ENCODE data around the gene IDNK.

IDNK gene

GRCh38 chr9:83681490-83681889 lies 58.5 kb downstream of the IDNK start:
- TF ChIP-seq CTCF (conservative IDR thresholded peaks at IDR 0.05; ENCODE audit: low read depth, low read length): no peak
- no peak overlapping the region for H3K4me3 ChIP-seq (ENCODE audit: low read depth, low read length)
- DNase-seq (ENCODE audit: low read depth): no peak

GRCh38 chr9:83688921-83689320 lies 66.0 kb downstream of the IDNK start:
- DNase-seq (ENCODE audit: low read depth): no peak
- TF ChIP-seq CTCF (conservative IDR thresholded peaks at IDR 0.05; ENCODE audit: low read depth, low read length): no peak
- H3K4me3 ChIP-seq (ENCODE audit: low read depth, low read length): no peak overlapping the region

- H3K4me3 ChIP-seq (ENCODE audit: low read depth, low read length): no peak overlapping the region
- no peak for TF ChIP-seq CTCF (conservative IDR thresholded peaks at IDR 0.05; ENCODE audit: low read depth, low read length)
- DNase-seq (ENCODE audit: low read depth): no peak
Measured at GRCh38 chr9:83691492-83691891, 68.5 kb downstream of the IDNK start.
